Cerebellar cortex (tissue), 1 donor: Measurements from ENCODE around the gene SGTA.

ENCODE experiments used
- DNase-seq: peaks from one replicate; pipeline ENCODE4 v3.0.0-alpha.2; 2015; ENCODE audit warnings: low spot score

SGTA gene

GRCh38 chr19:2810141-2811091, 27.3 kb upstream of the SGTA start:
- DNase-seq: no peak

GRCh38 chr19:2809387-2810140, 26.5 kb upstream of the SGTA start:
- DNase-seq: no peak

GRCh38 chr19:2808129-2808941, 25.3 kb upstream of the SGTA start:
- no peak for DNase-seq

DNA sequence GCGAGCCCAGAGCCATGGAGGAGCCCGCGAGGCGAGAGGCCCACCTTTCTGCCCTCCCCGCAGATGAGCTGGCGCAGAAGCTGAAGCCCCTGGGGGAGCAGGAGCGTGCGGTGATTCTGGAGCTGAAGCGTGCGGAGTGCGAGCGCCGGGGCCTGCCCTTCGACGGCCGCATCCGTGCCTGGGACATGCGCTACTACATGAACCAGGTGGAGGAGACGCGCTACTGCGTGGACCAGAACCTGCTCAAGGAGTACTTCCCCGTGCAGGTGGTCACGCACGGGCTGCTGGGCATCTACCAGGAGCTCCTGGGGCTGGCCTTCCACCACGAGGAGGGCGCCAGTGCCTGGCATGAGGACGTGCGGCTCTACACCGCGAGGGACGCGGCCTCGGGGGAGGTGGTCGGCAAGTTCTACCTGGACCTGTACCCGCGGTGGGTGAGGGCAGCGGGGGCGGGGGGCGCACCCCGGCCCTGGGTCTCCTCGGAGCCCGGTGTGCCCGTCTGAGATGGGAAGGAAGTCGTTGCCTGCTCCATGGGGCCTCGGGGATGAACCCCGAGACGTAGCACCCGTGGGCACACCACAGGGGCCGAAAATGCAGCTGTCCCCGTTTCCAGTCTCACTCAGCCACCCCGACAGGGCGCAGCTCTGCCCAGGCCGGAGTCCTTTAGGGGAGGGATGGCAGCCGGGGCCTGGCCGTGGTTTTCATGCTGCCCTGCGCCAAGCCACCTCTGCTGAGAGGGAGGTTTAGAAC, 24.5 kb upstream of the SGTA start:
- DNase-seq: no peak

GRCh38 chr19:2806736-2807378, 23.8 kb upstream of the SGTA start:
- no peak for DNase-seq

GRCh38 chr19:2805991-2806649, 23.0 kb upstream of the SGTA start:
- DNase-seq: no peak

- no peak for DNase-seq
These were observed 22.3 kb upstream of the SGTA start for GRCh38 chr19:2805261-2805900.

- DNase-seq: no peak
These were observed 21.3 kb upstream of the SGTA start for GRCh38 chr19:2804156-2805004.

- DNase-seq: no peak
These were observed 20.5 kb upstream of the SGTA start for GRCh38 chr19:2803486-2804155.

DNA sequence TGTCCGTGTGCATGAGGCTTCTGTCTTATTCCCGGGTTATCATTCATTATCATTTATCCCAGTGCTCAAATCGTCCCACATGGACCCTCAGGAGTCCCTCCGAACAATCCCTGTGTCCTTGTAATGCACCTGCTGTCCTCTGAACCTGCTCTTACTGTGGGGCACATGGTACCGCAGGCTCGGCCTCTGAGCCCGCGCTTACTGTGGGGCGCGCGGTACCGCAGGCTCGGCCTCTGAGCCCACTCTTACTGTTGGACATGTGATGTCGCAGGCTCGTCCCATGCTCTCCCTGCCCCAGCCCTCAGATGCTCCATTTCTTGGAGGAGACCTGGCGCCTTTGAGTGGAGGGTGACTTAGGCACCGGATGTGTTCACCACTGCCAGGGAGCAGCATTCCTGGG, 19.8 kb upstream of the SGTA start:
- DNase-seq: no peak

DNA sequence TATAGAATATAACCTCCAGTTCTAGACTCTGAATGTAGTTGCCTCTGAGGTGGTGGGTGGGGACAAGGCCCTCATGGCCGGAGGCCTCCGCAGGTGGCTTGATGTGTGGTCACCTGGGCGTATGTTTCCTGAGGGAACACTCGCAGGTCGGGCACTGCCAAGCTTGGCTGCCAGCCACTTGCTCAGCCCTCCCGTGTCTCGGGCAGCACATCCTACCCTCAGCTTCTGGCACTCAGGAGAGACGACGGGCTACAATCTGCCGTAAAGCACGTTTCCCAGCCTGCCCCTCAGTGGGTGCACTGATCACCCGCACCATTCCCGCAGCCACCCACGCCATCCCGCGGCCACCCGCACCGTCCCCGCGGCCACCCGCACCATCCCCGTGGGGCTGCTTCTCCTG, 17.4 kb upstream of the SGTA start:
- DNase-seq: peak; percentile 61

DNA sequence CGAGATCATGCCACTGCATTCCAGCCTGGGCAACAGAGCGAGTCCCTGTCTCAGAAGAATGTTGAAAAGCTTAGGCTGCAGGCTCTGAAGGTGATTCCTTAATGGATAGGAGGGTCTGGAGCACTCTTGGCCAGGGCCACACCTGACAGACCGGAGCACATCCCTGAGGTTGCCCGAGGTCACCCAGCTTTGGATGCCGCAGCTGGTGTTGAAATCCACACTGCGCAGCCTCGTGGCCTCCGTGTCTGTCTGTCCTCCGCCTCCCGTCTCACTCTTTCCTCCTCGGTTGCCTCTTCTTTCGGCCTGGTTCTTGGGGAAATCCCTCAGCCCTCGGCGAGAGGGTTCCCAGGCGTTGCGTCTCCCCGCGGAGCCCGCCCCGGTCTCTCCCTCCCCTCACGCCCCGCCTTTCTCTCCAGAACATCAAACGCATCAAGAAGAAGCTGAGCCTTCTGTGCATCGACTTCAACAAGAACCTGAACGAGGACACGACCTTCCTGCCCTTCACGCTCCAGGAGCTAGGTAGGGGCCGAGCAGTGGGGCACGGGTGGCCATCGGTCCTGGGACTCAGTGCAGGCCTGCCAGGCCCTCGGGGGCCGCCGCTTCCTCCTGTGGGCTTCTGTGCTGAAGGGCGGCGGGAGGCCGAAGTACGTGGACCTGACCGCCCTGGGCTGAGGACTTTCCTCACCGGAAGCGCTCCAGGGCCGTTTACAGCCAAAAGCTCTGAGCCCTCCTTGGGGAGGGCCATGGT, 16.4 kb upstream of the SGTA start:
- DNase-seq: no peak

- peak; percentile 38 for DNase-seq
These were observed 15.7 kb upstream of the SGTA start for GRCh38 chr19:2798733-2799132.

DNA sequence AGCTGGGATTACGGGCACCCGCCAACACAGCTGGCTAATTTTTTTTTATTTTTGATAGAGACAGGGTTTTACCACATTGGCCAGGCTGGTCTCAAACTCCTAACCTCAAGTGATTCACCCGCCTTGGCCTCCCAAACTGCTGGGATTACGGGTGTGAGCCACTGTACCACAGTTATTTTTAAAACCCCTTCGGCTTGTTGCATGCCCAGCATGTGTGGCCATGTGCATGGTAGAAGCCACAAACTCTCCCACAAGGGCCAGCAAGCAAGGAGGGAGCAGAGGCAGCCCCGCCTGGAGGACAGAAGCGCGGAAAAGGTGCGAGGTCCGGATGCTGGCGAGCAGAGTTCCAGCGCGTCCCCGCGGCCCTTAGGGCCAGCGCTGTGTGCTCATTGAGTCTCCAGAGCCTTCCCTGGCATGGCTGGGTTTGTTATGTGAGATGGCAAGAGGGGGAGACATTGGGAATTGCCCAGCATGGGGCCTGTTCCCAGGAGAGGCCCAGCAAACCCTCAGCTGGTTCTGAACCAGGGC, 15.1 kb upstream of the SGTA start:
- no peak for DNase-seq

DNA sequence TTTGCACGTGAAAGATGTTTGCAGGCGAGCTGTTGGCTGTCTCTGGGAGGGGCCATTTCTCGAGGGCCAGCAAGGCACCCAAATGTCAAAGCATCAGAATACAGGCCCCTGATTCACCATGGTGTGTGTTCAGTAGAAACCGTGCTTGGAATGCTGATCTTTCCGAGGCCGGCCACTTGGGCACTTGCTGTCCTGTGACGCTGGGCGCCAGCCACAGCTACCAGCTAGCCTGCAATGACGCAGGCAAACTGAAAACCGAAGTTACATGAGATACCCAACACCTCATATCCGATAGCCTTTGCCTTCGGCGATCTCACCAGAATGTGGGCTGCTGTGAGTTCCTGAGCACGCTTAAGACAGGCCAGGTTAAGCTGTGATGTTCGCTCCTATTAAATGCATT, 14.2 kb upstream of the SGTA start:
- DNase-seq: no peak

- DNase-seq: no peak
These were observed 13.7 kb upstream of the SGTA start for GRCh38 chr19:2796659-2797266.
